ENCODE data around the gene BEND5. TPM values are rescaled to one million over a fixed set of nuclear protein-coding genes. Genes with fewer than 3 reads are reported as not detected.

The BEND5 gene
- total and polyA plus RNA-seq, 2 of the 8 experiments (the other 6 are each of a cell fraction or from before 2014, with no cell fraction given): 3.8 to 7.5 TPM

GRCh38 chr1:48726139-48726538 lies 50.6 kb downstream of the BEND5 start:
- Histone ChIP-seq H2AK5ac (ENCODE audit: low read depth, low read length) (no peak overlapping the region), H2BK5ac (ENCODE audit: low read depth, low read length) (no peak overlapping the region), H3K23ac (ENCODE audit: insufficient read length) (no peak overlapping the region), H4K8ac (ENCODE audit: extremely low read depth, insufficient read depth, low read length) (no peak overlapping the region), H3K27me3 (replicated peaks in 1 of 4; ENCODE audit: control insufficient read depth in 3 of 4, extremely low read depth in 1 of 4, insufficient read depth in 3 of 4, low read length in 3 of 4) (no peaks in the 10 kb centered on the region), H3K18ac (ENCODE audit: extremely low read depth, low read length) (no peak overlapping the region), H3K9me3 (ENCODE audit: insufficient read depth in 2 of 2, low read depth in 1 of 2, low read length in 1 of 2) (no peaks in the 10 kb centered on the region), H3K4ac (replicated peaks; ENCODE audit: insufficient read length, low read depth, low read length) (no peak overlapping the region), H3K56ac (replicated peaks; ENCODE audit: insufficient read length, low read depth, low read length) (no peak overlapping the region), H3K4me1 (replicated peaks in 1 of 4; ENCODE audit: control insufficient read depth in 3 of 4, insufficient read depth in 4 of 4, low read length in 3 of 4) (no peaks in the 10 kb centered on the region), H3K36me3 (ENCODE audit: control insufficient read depth in 2 of 4, insufficient read depth in 4 of 4, low read length in 3 of 4) (no peaks in the 10 kb centered on the region; a peak in 2 of 8 replicates), H3K14ac (ENCODE audit: insufficient read length) (no peak overlapping the region), H4K5ac (ENCODE audit: insufficient read length, low read depth, low read length) (no peak overlapping the region), H2BK15ac (ENCODE audit: low read length) (no peak overlapping the region), H3K79me1 (ENCODE audit: low read depth, low read length) (no peaks in the 10 kb centered on the region; the same call in 1 of the 2 replicates), H3K23me2 (ENCODE audit: low read depth, low read length) (no peaks in the 10 kb centered on the region), H4K20me1 (replicated peaks in 1 of 2; ENCODE audit: control insufficient read depth in 1 of 2, insufficient read depth in 2 of 2, low read length in 2 of 2) (no peaks in the 10 kb centered on the region), H2BK12ac (ENCODE audit: low read depth, low read length) (no peak overlapping the region), H3K79me2 (ENCODE audit: control insufficient read depth in 1 of 2, insufficient read depth in 2 of 2, low read length in 2 of 2) (no peaks in the 10 kb centered on the region), H3K4me2 (ENCODE audit: insufficient read depth in 1 of 2, low read depth in 2 of 2, low read length in 2 of 2) (no peak overlapping the region), H4K91ac (replicated peaks; ENCODE audit: insufficient read length, low read length) (no peak overlapping the region), H2AFZ (ENCODE audit: low read length) (no peak overlapping the region), H2BK120ac (replicated peaks; ENCODE audit: low read depth, low read length) (no peak overlapping the region), H3K9ac (replicated peaks in 1 of 4; ENCODE audit: extremely low read depth in 1 of 4, low read depth in 3 of 4, low read length in 3 of 4) (no peak overlapping the region), H3K27ac (ENCODE audit: low read depth, low read length) (no peak overlapping the region), H3K4me3 (ENCODE audit: extremely low read depth in 1 of 4, insufficient read depth in 2 of 4, low read depth in 3 of 4, low read length in 4 of 4) (no peak overlapping the region), H2BK20ac (ENCODE audit: low read length) (no peak overlapping the region)
- ChIA-PET CTCF (ENCODE audit: partially characterized antibody) (interaction anchor here (0.7 kb wide), 1 partner anchor 9 kb away, joined by 3 read pairs; no protein-coding TSS in a partner anchor), POLR2A (ENCODE audit: partially characterized antibody) (no interaction called here)
- DNase-seq (ENCODE audit: low read depth in 1 of 2, low spot score in 2 of 2) (no peak), FAIRE-seq (no peak)
- 98% methylated on average over 2 of the region's 2 CpGs; no CpG with 5 or more reads in 1 of the 2 experiments for WGBS, 2 experiments (ENCODE audit: extremely low coverage in 1 of 2, insufficient coverage in 1 of 2, insufficient read length in 1 of 2, insufficient replicate concordance in 2 of 2, low coverage in 1 of 2, low lambda C conversion rate in 2 of 2, missing lambda C conversion rate in 1 of 2)
- no peak for TF ChIP-seq SIRT6 (IDR thresholded peaks at IDR 0.05; ENCODE audit: low read length)
- TF ChIP-seq TCF12 (IDR thresholded peaks at IDR 0.05; ENCODE audit: low read depth, low read length): no peak
- TF ChIP-seq CHD1 (IDR thresholded peaks at IDR 0.05; ENCODE audit: low read depth, low read length): no peak
- TF ChIP-seq MAFK (IDR thresholded peaks at IDR 0.05; ENCODE audit: low read depth, low read length): no peak
- TF ChIP-seq PHF8 (conservative IDR thresholded peaks at IDR 0.05; ENCODE audit: low read depth, low read length): no peak
- TF ChIP-seq EP300 (IDR thresholded peaks at IDR 0.05; ENCODE audit: borderline replicate concordance in 1 of 2, low read depth in 2 of 2, low read length in 2 of 2): no peak
- no peak for TF ChIP-seq CTCF (IDR thresholded peaks at IDR 0.05; ENCODE audit: control extremely low read depth in 1 of 3, insufficient read depth in 1 of 3, low read depth in 1 of 3, low read length in 3 of 3)
- no peak for TF ChIP-seq SUZ12 (IDR thresholded peaks at IDR 0.05; ENCODE audit: low read length)
- no peak for TF ChIP-seq NRF1 (IDR thresholded peaks at IDR 0.05; ENCODE audit: low read depth, low read length)
- no peak for TF ChIP-seq KDM4A (IDR thresholded peaks at IDR 0.05; ENCODE audit: low read depth, low read length, severe bottlenecking)
- no peak for TF ChIP-seq GTF2F1 (IDR thresholded peaks at IDR 0.05; ENCODE audit: borderline replicate concordance, low read depth, low read length)

Data from H1 (cell line).